GM18526 (cell line): ENCODE data around the gene TRAF3.

Experiments used
- POLR2A ChIP-seq: IDR thresholded peaks from 3 replicates; pipeline ENCODE4 v1.6.1; 2011; ENCODE audit not compliant: insufficient read length; ENCODE audit errors: extremely low read depth

TRAF3 gene

DNA sequence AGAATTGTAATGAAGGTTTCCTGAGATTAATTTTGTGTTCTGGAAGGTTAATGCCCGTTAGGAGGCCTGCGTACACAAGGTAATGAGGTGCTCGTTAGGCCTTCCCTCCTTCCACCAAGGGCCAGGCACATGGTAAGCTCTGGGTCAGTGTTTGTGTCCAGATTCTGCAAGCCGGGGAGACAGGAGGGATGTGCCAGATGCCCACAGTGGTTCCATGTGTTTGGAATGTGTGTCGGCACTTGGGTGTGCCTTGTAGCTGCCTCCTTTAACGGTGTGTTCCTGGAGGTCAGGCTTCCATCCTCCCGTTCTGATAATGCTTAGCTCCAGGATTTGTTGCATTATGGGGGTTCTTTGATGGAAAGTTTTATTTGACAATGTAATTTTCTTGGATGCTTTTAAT lies 5.7 kb downstream of the TRAF3 start:
- no peak for TF ChIP-seq POLR2A

DNA sequence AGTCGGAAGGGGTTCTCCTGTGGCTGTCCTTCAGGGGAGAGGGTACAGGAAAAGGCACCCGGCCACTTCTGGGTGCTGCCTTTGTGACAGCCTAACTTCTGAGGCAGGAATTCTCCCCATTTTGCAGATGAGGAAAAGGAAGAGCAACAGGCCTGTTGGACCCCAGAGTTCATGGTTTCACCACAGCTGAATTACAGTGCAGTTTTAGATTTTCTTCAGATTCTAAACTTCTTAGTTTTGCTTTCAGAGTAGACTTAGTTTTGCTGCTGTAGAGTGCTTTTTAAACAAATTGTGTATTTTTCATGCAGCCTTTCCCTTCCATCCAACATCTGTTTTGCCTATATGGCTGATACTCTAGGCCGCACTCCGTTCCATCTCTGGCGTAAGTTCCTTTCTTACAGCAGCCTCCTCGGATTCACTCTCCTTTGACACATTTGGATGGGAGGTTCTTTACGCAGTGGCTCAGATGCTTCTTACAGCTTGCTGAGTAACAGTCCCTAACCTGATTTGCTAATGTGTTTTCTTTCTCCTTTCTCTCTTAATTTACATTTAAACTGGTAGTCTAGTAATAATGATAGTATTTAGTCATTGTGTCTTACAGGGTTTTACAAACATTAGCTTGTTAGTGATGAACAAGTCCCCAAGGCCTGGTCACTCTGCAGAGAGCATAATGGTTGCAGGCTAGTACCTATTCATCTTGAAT lies 7.8 kb downstream of the TRAF3 start:
- TF ChIP-seq POLR2A, result no peak

DNA sequence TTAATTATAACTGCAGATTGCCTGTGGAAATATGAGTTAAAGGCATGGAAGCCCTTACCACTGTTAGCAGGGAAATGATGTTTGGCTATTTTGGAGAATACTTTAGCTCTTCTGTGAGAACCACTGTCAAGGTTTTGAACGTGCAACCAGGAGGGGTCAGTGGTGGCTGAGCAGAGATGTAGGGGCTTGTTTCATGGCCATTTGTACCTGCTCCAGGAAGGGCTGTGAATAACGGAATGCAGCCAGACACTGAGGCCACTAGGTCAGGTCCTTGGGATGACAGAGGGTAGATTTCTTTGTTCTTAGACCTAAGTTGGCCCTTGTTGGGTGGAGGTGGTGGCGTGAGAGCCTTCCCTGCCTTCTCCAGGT lies 8.3 kb downstream of the TRAF3 start:
- TF ChIP-seq POLR2A, result no peak

DNA sequence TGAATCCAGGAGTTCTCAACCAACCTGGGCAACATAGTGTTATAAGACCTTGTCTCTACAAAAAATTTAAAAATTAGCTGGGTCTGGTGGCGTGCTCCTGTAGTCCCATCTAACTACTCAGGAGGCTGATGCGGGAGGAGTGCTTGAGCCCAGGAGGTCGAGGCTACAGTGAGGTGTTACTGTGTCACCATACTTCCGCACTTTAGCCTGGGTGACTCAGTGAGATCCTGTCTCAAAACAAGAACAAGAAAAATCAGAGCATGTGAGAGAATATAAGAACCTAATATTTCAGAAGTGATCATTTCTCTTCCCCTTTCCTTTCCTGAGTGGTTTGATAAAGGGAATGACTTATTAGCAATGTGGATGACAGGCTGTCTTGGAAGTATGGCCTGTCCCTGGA lies 9.5 kb downstream of the TRAF3 start:
- TF ChIP-seq POLR2A, result no peak

DNA sequence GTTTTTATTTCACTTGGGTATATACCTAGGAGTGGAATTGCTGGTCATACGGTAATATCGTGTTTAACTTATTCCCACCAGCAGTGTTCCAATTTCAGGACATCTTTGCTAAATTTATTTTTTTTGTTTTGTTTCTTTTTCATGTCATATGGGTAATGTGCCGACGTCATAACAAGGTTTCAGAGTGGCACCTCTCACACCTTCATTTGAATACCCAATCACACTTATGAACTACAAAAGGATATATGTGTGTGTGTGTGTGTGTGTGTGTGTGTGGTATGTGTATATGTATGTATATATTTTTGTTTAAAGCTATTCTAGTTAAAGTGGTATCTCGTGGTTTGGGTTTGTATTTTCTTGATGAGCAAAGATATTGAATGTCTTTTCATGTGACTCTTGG lies 12.1 kb downstream of the TRAF3 start:
- no peak for TF ChIP-seq POLR2A

DNA sequence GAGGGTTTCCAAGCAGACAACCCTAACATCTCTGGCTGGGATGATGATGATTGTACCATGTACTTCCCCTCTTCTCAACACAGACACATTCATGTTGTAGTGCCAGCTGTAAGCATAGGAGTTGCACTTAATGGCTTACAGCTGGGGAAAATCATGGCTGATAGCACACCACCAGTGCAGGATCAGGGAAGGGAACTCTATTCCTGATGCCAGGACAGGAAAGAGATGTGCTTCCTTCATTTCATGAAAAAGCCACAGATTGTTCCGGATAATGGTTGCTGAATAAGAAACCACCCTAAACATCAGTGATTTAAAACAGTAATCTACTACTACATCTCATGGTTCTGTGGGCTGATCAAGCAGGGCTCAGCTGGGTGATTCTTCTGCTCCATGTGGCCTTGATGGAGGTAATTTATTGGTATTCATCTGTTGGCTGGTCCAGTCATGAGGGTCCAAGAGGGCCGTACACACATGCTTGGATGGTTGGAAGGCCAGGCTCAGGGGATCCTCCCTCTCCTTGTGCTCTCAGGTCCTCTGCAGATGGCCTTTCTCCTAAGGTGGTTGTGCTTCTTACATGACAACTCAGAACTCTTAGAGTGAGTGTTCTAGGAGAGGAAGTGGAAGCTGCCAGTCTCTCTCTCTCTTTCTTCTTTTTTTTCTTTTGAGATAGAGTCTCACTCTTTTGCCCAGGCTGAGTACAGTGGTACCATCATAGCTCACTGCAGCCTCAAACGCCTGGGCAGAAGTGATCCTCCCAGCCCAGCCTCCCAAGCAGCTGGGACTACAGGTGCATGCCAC lies 16.5 kb downstream of the TRAF3 start:
- TF ChIP-seq POLR2A, result no peak

DNA sequence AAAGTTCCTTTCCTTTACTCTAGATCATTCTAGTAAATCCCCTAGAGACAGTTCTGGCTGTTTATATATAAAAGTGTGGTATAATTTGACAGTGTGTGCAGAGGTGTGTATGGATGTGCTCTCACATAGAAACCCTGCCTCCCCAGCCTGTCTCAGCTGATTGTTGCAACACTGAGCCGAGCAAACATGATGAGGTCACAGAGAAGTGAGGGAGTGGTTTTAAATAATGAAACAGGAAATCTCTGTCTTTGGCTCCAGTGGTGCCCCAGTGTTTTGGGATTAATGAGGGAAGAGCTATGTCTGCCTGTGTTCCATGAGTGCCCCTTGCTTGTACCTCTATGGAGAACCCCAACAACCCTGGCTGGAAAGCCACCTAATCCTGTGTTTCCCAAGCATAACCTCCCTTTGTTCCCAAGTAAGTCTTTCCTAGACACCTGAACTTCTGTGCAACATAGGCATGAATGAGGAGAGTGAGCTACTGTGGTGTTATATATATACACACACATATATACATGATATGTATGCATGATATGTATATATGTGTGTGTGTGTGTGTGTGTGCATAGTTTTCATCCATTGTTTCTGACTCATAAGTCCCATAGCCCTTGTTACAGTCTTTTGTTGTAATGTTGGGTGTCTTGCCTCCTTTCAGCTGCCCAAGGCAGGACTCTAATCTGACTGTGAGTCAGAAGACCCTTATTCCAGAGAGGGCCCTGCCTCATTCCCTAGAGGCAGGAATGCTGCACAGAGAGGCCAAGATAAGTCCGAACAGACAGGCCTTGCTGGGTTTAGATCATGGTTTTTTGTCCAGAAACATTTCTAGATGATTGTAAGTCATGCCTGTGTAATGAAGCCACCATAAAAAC lies 18.0 kb downstream of the TRAF3 start:
- no peak for TF ChIP-seq POLR2A

DNA sequence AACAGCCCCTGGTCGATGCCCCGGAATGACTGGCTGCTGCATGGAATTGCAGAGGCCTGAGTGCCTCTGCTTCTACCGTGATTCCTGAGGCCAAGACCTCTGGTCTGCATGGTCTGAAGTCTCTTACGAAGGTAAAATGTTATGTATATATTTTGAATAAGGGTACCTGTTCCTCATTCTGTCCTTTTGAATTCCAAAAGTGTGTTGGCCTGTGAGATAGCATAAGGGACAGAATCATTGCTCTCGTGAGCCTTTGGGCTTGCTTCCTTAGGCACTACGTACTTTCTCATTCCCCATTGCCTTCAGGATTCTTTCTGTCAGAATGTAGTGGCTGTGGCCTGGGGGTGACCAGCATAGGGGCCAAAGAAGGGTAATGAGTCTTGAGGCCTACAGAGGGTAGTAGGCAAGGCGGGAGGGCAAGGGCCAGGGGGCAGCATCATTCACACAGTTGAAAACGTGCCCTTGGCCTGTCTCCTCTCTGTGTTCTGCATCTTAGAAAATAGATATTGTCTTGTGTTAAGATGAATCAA lies 19.5 kb downstream of the TRAF3 start:
- no peak for TF ChIP-seq POLR2A

DNA sequence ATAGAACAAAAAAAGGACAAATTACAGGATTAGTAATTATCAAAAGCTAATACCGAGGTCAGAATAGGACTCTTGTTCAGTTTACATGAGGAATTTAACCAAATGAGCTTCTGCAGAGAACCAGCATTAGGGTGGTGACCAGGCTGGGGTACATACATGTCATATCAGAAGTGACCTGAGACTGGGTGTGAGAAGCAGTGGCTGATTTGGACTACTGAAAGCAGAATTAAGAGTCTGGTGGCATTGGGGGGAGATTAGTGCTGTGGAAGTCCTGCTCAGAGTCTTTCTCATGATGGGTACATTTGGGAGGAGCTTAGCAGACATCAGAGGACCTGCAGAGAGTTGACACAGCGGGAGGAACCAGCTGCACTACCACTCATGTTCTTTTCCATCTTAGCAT lies 21.7 kb downstream of the TRAF3 start:
- no peak for TF ChIP-seq POLR2A

DNA sequence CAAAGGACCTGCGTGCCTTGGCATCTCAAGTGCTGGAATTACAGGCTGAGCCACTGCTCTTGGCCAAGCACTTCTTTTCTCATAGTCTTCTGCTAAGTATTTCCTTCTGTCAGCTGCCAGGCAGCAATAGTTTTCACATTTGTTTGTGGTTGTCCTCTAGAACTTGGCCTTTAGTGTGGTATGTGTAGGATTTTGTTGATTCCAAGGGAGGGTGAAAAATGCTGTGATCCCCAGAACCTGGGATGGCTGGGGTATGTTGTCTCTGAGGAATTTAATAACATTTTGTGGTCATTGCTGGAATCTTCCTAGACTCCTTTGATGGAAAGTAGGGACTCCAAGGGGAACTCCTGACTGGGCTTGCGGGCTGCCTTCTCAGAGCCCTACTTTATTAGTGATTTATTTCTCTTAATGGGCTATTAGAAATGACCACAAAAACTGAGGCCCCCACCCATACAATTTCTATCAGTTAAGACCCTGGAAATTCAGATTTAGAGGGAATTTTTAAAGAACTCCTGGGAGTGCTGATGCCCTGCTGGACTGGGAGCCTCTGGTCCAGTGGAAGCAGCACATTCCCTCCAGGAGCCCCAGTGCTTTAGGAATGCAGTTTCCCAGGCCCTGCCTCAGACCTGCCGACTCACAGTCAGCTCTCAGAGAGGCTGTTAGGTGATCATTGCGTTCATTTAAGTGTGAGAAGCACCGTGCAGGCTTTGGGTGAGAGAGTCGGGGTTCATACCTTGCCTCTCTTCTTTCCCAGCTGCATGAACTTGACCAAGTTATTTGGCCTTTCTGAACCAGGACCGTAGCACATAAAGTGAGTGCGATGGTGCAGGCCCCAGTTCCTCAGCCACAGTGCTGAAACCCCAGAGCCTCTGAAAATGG lies 22.7 kb downstream of the TRAF3 start:
- TF ChIP-seq POLR2A, result no peak

DNA sequence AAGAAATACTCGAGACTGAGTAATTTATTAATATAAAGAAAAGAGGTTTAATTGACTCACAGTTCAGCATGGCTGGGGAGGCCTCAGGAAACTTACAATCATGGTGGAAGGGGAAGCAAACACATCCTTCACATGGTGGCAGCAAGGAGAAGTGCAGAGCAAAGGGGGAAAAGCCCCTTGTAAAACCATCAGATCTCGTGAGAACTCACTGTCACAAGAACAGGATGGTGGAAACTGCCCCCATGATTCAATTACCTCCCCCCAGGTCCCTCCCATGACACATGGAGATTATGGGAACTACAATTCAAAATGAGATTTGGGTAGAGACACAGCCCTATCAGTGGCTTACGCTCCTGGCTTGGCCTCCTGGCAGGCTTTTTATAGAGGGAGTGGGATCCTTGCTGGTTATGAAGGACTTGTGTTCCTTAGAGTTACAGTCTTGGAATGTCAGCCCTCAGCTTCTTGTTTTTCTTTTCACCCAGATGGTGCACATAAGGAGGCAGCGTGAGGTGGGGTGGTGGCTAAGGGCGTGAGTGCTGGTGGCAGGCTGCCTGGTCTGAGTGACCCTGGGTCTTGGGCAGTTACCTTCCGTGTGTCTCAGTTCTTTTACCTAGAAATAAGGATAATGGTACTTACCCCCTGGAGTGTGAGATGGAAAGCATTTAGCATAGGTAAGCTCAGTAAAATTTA lies 25.7 kb downstream of the TRAF3 start:
- TF ChIP-seq POLR2A, result no peak

DNA sequence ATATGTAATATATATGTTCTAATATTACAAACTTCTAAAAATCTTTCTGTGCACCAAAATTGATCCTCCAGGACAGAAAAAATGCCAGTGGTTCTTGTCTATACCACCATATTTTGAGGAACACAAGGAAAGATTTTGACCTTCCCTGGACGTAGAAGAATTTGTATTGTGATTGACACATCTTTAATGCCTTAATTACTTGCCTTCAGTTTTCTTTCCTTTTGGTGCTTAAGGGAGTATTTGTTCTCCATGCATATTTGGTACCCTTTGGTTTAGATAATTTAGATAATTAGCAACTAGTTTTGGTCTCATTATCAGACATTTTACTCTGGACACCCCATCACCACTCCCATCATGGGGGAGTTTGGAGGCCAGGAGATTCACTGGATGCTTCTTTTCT lies 27.6 kb downstream of the TRAF3 start:
- TF ChIP-seq POLR2A, result no peak

DNA sequence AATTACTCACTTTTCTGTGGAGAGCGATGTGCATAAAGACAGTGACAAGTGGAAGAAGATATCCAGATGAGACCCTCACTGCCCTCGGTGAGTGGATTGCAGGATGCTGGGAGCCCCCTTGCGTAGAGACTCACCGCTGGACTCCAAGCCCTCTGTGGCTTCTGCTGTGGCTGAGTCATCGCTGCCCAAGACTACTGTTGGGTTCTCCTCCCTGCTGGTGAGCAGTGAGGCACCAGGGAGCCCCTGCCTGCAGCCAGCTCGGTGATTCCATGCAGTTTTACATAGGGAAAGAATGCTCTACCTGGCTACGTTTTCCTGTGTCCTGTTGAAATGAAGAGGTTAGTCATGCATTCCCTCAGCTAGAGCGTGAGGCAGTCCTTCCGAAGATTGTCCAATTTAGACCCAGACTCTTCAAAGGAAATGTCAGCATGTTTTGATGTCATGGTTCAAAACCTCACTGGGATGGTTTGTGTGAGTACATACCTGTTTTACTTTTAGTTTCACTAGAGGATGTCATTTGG lies 28.2 kb downstream of the TRAF3 start:
- TF ChIP-seq POLR2A, result no peak

DNA sequence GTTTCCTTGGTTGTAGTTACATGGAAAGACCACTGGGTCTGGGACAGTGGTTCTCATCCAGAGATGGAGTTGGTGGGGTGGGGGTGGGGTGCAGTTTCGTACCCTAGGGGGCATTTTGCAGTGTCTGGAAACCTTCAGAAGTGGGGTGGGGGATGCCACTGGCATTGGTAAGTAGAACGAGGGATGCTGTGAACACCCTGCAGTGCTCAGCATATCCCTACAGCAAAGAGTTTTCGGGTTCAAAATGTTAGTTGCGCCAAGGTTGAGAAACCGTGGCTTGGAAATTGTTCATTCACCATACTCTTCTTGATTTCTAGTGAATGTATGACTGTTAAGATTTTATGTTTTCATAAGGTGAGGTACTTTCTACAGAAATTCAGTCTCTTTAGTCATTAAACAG lies 28.7 kb downstream of the TRAF3 start:
- no peak for TF ChIP-seq POLR2A
